ENCODE measurements around the gene C11orf71. TPM values are rescaled to one million over a fixed set of nuclear protein-coding genes. Genes with fewer than 3 reads are reported as not detected.

Gene C11orf71
- total RNA-seq, 2 donors from 2014 or later = 6.5 to 10.2 TPM

- no peak for DNase-seq (ENCODE audit: low spot score)
- H3K36me3 ChIP-seq = no peaks in the 10 kb centered on the region
- no peak for TF ChIP-seq CTCF (IDR thresholded peaks at IDR 0.05)
- no peaks in the 10 kb centered on the region for H3K4me1 ChIP-seq
- no peak overlapping the region for H3K4me3 ChIP-seq
- no peak overlapping the region for H3K27ac ChIP-seq
- no peaks in the 10 kb centered on the region for H3K27me3 ChIP-seq
- no peaks in the 10 kb centered on the region for H3K9me3 ChIP-seq
Measured at GRCh38 chr11:114377612-114378267, 22.6 kb downstream of the C11orf71 start.

- Histone ChIP-seq H3K4me3 (no peak overlapping the region), H3K27me3 (no peaks in the 10 kb centered on the region), H3K4me1 (no peaks in the 10 kb centered on the region), H3K27ac (no peak overlapping the region), H3K9me3 (no peaks in the 10 kb centered on the region), H3K36me3 (no peaks in the 10 kb centered on the region)
- no peak for TF ChIP-seq CTCF (IDR thresholded peaks at IDR 0.05)
- no peak for DNase-seq (ENCODE audit: low spot score)
Measured at GRCh38 chr11:114375052-114375451, 25.3 kb downstream of the C11orf71 start.

- Histone ChIP-seq H3K4me3 (no peak overlapping the region), H3K27me3 (no peaks in the 10 kb centered on the region), H3K27ac (no peak overlapping the region), H3K36me3 (no peaks in the 10 kb centered on the region), H3K9me3 (no peaks in the 10 kb centered on the region), H3K4me1 (no peaks in the 10 kb centered on the region)
- TF ChIP-seq CTCF (IDR thresholded peaks at IDR 0.05) = no peak
- DNase-seq (ENCODE audit: low spot score) = no peak
Measured at GRCh38 chr11:114368918-114369680, 31.2 kb downstream of the C11orf71 start.

- Histone ChIP-seq H3K4me3 (no peak overlapping the region), H3K9me3 (no peaks in the 10 kb centered on the region), H3K27me3 (no peaks in the 10 kb centered on the region), H3K4me1 (no peaks in the 10 kb centered on the region), H3K27ac (no peak overlapping the region), H3K36me3 (no peaks in the 10 kb centered on the region)
- no peak for DNase-seq (ENCODE audit: low spot score)
- TF ChIP-seq CTCF (IDR thresholded peaks at IDR 0.05) = no peak
Measured at GRCh38 chr11:114367244-114367957, 32.9 kb downstream of the C11orf71 start.

GRCh38 chr11:114366331-114367243 lies 33.7 kb downstream of the C11orf71 start:
- Histone ChIP-seq H3K9me3 (no peaks in the 10 kb centered on the region), H3K36me3 (no peaks in the 10 kb centered on the region), H3K4me3 (no peak overlapping the region), H3K27ac (no peak overlapping the region), H3K27me3 (no peaks in the 10 kb centered on the region), H3K4me1 (no peaks in the 10 kb centered on the region)
- no peak for TF ChIP-seq CTCF (IDR thresholded peaks at IDR 0.05)
- no peak for DNase-seq (ENCODE audit: low spot score)
